CD8-positive, alpha-beta memory T cell (primary cell): ENCODE data around the gene FGF5. TPM values are rescaled to one million over a fixed set of nuclear protein-coding genes. Genes with fewer than 3 reads are reported as not detected.

ENCODE experiments used
- CTCF ChIA-PET: fragments of 350-600 bp; sonication (Branson Sonifier 250); formaldehyde crosslinking; loops from one replicate; lab custom pipeline; 2021; ENCODE audit warnings: antibody characterized with exemption; lab: Charles Lee
- POLR2A ChIA-PET: fragments of 350-600 bp; sonication (Branson Sonifier 250); formaldehyde crosslinking; loops from one replicate; lab custom pipeline; 2021; ENCODE audit warnings: antibody characterized with exemption; lab: Charles Lee
- DNase-seq, 5 donors: peaks; one replicate each; pipeline versions ENCODE4 v3.0.0 to v3.0.0-alpha.2; 2020 to 2022; ENCODE audit warnings: mixed read lengths in 1 of 5
- H3K27ac ChIP-seq: one replicate; pipeline ENCODE4 v1.7.0; 2013; ENCODE audit warnings: low read depth, mild to moderate bottlenecking, low read length, moderate library complexity
- H3K27me3 ChIP-seq: 2 replicates; pipeline ENCODE4 v1.7.0; 2013; ENCODE audit warnings: low read length, mild to moderate bottlenecking; ENCODE audit not compliant: insufficient read depth, poor library complexity, severe bottlenecking
- H3K36me3 ChIP-seq: 2 replicates; pipeline ENCODE4 v1.7.0; 2013; ENCODE audit warnings: mild to moderate bottlenecking, low read length, moderate library complexity; ENCODE audit not compliant: insufficient read depth
- H3K4me1 ChIP-seq: 2 replicates; pipeline ENCODE4 v1.7.0; 2013; ENCODE audit warnings: mild to moderate bottlenecking, low read length, moderate library complexity; ENCODE audit not compliant: insufficient read depth
- H3K4me3 ChIP-seq: 2 replicates; pipeline ENCODE4 v1.7.0; 2013; ENCODE audit warnings: mild to moderate bottlenecking, low read length
- H3K9me3 ChIP-seq: 2 replicates; pipeline ENCODE4 v1.7.0; 2013; ENCODE audit warnings: mild to moderate bottlenecking, low read length
- H3K27ac Mint-ChIP-seq, 8 donors: one replicate each; pipeline ENCODE4 v1.8.0; 2020 to 2021; ENCODE audit warnings: mixed read lengths in 8 of 8, mild to moderate bottlenecking in 6 of 8, inconsistent platforms in 3 of 8, moderate library complexity in 3 of 8
- H3K27me3 Mint-ChIP-seq, 2 donors: one replicate each; pipeline ENCODE4 v1.8.0; 2020 to 2021; ENCODE audit warnings: mixed read lengths in 2 of 2, mild to moderate bottlenecking in 1 of 2, moderate library complexity in 1 of 2
- H3K36me3 Mint-ChIP-seq, 3 donors: one replicate each; pipeline ENCODE4 v1.8.0; 2020 to 2021; ENCODE audit warnings: mixed read lengths in 3 of 3, inconsistent platforms in 1 of 3, mild to moderate bottlenecking in 1 of 3
- H3K4me1 Mint-ChIP-seq, 3 donors: one replicate each; pipeline ENCODE4 v1.8.0; 2020 to 2021; ENCODE audit warnings: mixed read lengths in 3 of 3, inconsistent platforms in 1 of 3, mild to moderate bottlenecking in 1 of 3
- H3K4me3 Mint-ChIP-seq, 7 donors: one replicate each; pipeline ENCODE4 v1.8.0; 2020 to 2021; ENCODE audit warnings: mixed read lengths in 7 of 7, mild to moderate bottlenecking in 6 of 7, moderate library complexity in 4 of 7, inconsistent platforms in 2 of 7
- H3K9me3 Mint-ChIP-seq, 5 donors: one replicate each; pipeline ENCODE4 v1.8.0; 2020 to 2022; ENCODE audit warnings: mixed read lengths in 5 of 5, mild to moderate bottlenecking in 3 of 5, moderate library complexity in 2 of 5, inconsistent platforms in 1 of 5
- polyA plus RNA-seq: library from polyadenylated mRNA; unstranded; fragments of 300-500 nt; fragmentation: Illumina TruSeq; gene quantifications from one replicate; pipeline ENCODE4 v1.2.3, GENCODE V29; 2021
- total RNA-seq, 2 experiments: library from RNA; stranded (reverse); gene quantifications; one replicate each; pipeline ENCODE4 v1.2.3, GENCODE V29; 2021

Gene FGF5
- total and polyA plus RNA-seq, 3 experiments from 2014 or later = not detected

- Histone ChIP-seq H3K36me3 (no peaks in the 10 kb centered on the region), H3K4me3 (peak within 1 kb of the TSS; percentile 62), H3K27me3 (peaks cover 5% of the 10 kb centered on the region), H3K9me3 (no peaks in the 10 kb centered on the region), H3K4me1 (peaks cover 11% of the 10 kb centered on the region), H3K27ac (no peak within 1 kb of the TSS)
- Mint-ChIP-seq H3K4me1 (peaks cover 8 to 13% (median 12%) of the 10 kb centered on the region in 3 donors), H3K27me3 (peaks cover 21 to 47% of the 10 kb centered on the region in 2 donors), H3K36me3 (peaks cover 0 to 4% (median 0%) of the 10 kb centered on the region in 3 donors), H3K9me3 (no peaks in the 10 kb centered on the region), H3K4me3 (peak within 1 kb of the TSS; percentile 67 to 82 (median 75)), H3K27ac (no peak within 1 kb of the TSS)
- peak in 3 of 5 donors; percentile 10 to 52 (median 49) for DNase-seq
- POLR2A ChIA-PET = no interaction called here
- CTCF ChIA-PET = no interaction called here
These were observed 69.3 kb downstream of the FGF5 start, which contains the start of gene CFAP299 for GRCh38 chr4:80335554-80336358. Gene CFAP299, plus strand, starts transcription at chr4:80335730.

- Mint-ChIP-seq H3K36me3 (peaks cover 0 to 4% (median 0%) of the 10 kb centered on the region in 3 donors), H3K9me3 (peaks cover 0 to 3% (median 2%) of the 10 kb centered on the region in 5 donors), H3K27me3 (peaks cover 21 to 47% of the 10 kb centered on the region in 2 donors), H3K4me3 (peak overlapping the region in 4 of 7 donors; percentile 6 to 75 (median 60)), H3K4me1 (peaks cover 8 to 13% (median 12%) of the 10 kb centered on the region in 3 donors), H3K27ac (no peak overlapping the region)
- Histone ChIP-seq H3K27me3 (peaks cover 5% of the 10 kb centered on the region), H3K4me1 (peaks cover 11% of the 10 kb centered on the region), H3K36me3 (no peaks in the 10 kb centered on the region), H3K9me3 (no peaks in the 10 kb centered on the region), H3K27ac (no peak overlapping the region), H3K4me3 (peak overlapping the region; percentile 62)
- CTCF ChIA-PET = no interaction called here
- DNase-seq = no peak
- POLR2A ChIA-PET = no interaction called here
These were observed 70.1 kb downstream of the FGF5 start for GRCh38 chr4:80336582-80336981.

- ChIA-PET CTCF (no interaction called here), POLR2A (no interaction called here)
- Histone ChIP-seq H3K27ac (no peak overlapping the region), H3K4me1 (peaks cover 11% of the 10 kb centered on the region), H3K36me3 (no peaks in the 10 kb centered on the region), H3K27me3 (peaks cover 5% of the 10 kb centered on the region), H3K9me3 (peaks cover 3% of the 10 kb centered on the region), H3K4me3 (no peak overlapping the region)
- Mint-ChIP-seq H3K36me3 (peaks cover 0 to 4% (median 0%) of the 10 kb centered on the region in 3 donors), H3K4me3 (no peak overlapping the region), H3K9me3 (peaks cover 17 to 33% (median 22%) of the 10 kb centered on the region in 5 donors), H3K27ac (no peak overlapping the region), H3K4me1 (peaks cover 10 to 13% (median 12%) of the 10 kb centered on the region in 3 donors), H3K27me3 (peaks cover 20 to 37% of the 10 kb centered on the region in 2 donors)
- DNase-seq = no peak
These were observed 73.6 kb downstream of the FGF5 start for GRCh38 chr4:80340036-80340435.

Other genes starting within 250 kb of the FGF5 start
- 10 to 100 TPM; 18.2 to 20.6 TPM for gene ANTXR2, start 193.4 kb upstream of the FGF5 start, total RNA-seq
- 44.2 TPM for gene ANTXR2, start 193.4 kb upstream of the FGF5 start, polyA plus RNA-seq
- gene PRDM8, start 69.2 kb upstream of the FGF5 start, total RNA-seq = 10 to 100 TPM; 10.9 to 12.7 TPM
- gene PRDM8, start 69.2 kb upstream of the FGF5 start, polyA plus RNA-seq = 2.4 TPM
- not detected for gene CFAP299, start 69.1 kb downstream of the FGF5 start, total RNA-seq
- not detected for gene CFAP299, start 69.1 kb downstream of the FGF5 start, polyA plus RNA-seq